Medulla oblongata (tissue), 1 donor: ENCODE data around the gene DIPK1B.

Experiments
- DNase-seq: peaks from one replicate; pipeline ENCODE4 v3.0.0-alpha.2; 2015; ENCODE audit errors: extremely low spot score

The DIPK1B gene

DNA sequence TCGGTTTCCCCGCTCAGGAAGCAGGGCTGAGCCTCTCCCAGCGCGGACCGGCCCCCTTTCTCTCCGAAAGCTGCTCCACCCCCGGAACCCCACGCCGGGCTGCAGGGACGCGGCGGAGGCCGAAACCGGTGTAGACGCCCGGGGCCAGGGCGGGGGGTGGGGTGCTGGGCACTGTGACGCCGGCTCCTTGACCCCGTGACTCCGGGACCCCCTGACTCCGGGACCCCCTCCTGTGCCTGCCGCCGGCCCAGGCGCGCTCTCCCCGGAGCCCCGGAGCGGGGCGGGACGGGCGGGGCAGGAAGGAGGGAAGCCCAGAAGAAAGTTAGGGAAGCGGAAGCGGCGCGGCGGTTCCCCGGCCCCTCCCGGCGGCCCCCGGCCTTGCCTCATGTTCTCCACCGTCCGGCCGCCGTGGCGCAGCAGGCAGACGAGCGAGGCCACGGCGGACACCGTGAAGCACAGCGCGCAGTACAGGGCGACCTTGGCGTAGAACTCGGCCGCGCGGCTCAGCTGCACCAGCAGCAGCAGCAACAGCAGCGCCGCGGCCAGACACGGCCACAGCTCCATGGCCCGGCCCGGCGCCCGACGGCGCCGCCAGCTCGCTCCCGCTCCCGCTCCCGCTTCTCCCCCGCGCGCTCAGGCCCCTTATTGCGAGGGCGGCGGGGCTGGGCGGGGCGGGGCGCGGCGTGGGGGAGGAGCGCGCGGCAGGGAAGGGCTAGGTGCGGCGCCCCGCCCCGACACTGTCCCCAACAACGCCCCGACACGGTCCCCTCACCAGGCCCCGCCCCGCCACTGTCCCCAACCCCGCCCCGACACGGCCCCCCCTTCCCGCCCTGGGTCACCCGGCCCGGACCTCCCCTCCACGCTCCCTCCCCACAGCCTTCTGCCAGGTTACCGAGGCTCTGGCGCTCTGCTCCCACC lies 25.3 kb upstream of the DIPK1B start, which contains the start of gene AGPAT2:
Gene AGPAT2, minus strand, starts transcription at position 664 of the 918 bp plus-strand sequence. Its CDS starts 100 bp downstream, at position 564.
- no peak for DNase-seq

- DNase-seq: no peak
Observed at GRCh38 chr9:136687721-136688223, 24.6 kb upstream of the DIPK1B start.

DNA sequence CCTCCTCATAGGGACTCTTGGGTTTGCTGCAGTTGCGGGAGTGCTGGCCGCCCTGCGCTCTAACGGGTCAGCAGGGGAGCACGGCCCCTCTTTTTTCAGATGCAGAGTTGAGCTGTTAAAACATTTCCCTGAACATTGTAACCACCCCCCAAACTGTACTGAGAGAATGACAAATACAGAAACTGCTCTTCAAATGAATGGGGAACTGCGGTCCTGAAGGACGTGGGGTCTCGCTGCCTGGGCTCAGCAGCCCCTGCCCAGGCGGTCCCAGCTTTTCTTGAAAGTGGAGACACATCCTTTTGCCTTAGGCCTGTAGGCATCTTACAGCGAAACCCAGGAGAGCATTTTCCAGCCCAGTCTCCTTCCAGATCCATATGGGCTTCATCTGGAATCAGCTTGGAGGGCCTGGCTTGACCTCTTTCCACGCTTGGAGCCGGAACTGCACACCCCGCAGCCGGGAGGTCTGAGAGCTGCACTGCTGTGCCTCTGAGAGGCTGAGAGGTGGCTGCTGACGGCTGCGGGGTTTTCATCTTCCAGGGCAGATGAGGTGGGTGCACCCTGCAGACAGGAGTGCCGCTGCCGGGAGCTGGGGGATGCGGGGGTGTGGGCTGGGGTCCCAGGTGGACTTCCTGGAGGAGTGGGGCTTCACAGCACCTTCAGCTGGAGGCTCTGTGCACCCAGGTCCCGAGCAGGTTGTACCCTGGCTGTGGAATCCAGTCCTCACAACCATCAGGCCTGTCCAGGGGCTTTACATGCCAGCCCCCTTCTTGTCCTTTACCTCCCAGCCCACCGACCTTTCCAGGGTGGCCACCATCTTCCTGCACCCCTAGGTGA lies 23.9 kb upstream of the DIPK1B start:
- DNase-seq: peak; percentile 20

DNA sequence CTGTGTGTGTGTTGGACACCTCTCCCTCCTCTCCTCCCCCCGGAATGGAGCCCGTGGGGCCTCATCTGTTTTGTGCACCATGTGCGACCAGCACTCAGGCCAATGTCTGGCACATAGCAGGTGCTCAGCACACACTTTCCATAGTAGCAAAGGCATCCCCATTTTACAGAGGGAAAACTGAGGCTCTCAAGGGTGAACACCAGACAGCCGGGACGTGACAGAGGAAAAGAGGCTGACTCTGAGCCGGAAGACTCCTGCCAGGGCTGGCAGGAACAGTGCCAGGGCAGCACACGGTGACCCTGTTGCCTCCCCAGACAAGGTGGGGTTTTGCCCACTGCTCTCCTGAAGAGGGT lies 23.3 kb upstream of the DIPK1B start:
- no peak for DNase-seq

DNA sequence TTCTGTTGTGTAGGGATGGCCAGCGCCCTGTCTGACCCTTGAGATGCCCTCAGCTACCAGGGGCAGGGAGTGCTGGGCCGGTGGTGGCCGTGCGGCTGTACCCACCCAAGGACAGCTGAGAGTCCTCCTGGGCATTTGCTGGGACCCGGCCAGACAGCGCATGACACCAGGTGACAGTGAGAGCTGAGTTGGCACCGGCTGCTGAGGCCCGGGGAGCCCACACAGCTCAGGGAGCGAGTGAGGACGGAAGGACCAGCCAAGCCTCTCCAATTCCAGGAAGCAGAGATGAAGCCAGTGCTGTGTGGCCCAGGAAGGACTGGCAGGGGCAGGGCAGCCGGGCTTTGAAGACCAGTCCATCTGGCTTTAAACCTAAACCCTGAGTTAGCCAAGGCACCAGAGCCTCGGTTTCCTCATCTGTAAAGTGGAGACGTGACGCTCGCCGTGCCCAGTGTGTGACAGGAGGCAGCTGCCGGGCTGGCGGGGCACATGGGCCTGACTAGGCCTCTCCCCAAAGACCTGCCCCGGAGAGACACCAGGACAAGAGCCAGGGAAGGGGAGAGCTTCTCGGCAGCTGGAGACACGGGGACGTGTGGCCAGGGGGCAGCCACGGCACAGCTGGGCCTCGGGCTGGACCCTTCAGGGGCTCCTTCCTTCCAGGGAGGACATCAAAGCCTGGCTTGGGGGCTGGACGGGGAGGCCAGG lies 22.1 kb upstream of the DIPK1B start:
- DNase-seq: no peak

DNA sequence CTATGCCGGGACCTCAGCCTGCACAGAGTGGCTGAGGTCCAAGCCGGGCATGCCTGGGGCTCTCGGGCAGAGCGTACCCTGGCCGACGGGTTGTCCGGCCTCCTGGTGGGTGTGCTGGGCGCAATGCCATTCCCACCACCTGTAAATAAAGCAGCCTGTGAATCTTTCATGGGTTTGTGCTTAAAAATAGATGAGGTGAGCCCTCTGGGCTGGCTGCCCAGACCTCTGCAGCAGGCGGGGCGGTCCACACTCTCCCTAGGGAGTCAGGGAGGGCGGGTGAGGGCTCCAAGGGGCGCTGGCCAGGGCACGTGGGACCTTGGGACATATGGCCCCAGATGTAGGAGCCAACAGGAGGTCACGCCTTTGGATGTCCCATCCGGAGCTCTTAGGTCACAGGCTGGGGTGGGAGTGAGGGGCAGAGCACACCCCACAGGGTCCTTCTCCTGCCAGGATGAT lies 21.5 kb upstream of the DIPK1B start:
- no peak for DNase-seq

DNA sequence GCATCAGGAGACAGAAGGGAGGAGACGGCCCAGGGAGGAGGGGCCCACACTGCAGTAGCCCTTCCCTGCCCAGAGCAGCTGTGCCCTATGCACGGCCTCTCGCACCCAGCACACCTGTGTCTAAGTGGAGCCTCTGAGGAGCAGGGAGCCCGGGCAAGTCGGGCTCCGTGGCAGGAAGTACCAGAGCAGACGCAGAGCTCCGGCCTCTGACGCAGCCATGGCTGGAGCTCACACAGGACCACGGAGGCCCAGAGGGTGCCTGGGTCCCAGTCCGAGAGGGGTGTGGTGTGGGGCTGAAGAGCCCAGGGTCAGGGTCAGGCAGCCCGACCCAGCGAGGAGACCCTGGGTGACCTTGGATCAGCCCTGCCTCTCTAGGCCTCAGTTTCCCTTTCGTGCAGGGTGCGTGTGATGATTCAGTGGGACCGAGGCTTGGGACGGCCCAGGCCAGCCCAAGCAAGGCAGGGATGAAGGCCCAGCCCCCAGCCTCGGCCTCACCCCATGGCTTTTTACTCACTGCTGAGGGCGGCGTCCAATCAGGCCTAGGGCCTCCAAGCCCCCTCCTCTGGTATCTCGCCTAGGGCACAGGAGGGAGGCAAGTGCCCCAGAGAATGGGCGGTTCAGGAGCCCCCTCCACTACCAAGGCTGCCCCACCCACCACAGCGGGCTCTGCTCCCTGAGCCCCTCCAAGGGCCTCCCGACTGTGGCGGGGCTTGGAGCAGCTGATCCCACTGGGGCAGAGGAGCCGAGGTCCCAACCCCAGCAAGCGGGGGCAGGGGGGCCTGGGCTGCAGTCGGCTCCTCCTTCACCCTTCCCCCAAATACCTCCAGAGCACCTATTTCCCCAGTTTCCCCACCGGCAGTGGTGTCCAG lies 20.8 kb upstream of the DIPK1B start:
- DNase-seq: no peak

DNA sequence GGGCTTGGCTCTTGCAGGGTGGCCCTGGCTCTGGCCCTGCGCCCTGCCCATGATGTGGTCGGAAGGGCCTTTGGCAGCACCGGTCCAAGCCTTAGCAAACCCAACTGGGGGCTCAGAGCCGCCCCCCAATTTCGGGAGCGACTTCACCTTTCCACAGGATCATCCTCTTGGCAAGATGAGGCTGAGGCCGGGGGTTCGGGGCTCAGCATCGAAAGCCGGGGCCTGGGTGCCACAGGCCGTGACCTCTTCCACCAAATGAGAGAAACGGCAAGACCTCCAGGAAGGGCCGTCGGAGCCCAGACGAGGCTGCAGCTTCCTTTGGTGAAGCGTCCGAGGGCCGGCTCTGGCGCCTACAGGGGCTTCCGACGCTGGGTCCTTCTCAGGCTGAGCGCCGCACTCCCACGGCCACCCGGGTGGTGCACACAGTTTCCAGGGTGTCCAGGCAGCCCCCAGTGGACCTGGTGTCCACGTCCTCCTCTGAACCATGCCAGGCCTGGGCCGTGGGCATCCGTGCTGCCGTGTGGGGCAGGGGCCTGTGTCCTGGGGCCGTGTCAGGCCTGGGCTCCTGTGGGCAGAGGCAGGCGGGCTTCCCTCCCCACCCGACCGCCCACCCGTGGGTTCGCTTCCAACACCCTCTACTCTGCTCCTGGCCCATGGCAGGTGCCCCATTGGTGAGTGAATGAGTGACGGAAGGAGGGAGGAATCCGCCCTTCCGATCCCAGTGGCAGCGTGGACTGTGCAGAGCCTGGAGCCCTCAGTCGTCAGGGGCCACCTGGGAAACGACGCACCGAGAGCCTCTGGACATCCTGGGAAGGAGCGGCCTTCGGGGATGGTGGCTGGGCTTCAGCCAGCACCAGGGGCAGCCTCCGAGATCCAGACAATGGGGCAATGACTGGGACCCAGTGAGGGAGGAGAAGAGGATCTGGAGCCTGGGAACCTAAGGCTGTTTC lies 19.9 kb upstream of the DIPK1B start:
- no peak for DNase-seq

GRCh38 chr9:136693135-136693489 lies 19.3 kb upstream of the DIPK1B start:
- DNase-seq: no peak

DNA sequence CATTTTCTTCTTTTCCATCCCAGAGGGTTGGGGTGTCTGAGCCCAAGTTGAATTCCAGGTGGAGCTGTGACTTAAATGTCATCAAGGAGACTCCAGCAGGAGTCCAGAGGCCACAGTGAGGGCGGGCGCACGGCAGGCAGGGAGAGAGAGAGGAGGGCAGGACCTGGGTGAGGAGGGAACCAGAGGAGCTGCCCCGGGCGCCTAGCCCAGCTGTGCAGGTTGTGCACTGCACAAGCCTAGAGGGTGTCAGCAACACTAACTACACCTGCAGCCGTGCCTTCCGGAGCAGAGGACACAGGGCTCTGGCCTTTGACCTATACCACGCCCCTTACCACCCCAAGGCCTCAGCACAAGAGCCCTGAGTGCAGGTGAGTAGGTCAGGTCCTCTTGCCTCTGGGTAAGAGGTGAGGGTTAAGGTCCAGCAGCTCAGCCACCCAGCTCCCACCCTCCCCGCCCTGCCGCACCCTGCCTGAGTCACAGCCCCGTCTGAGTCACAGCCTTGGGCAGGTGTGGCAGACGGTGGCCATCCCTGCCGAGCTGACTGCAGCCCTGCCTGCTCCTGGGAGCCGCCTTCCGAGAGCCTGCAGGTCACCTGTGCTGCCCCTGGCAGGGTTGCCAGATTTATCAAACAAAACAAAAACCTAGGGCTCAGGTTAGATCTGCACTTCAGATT lies 18.7 kb upstream of the DIPK1B start:
- no peak for DNase-seq

DNA sequence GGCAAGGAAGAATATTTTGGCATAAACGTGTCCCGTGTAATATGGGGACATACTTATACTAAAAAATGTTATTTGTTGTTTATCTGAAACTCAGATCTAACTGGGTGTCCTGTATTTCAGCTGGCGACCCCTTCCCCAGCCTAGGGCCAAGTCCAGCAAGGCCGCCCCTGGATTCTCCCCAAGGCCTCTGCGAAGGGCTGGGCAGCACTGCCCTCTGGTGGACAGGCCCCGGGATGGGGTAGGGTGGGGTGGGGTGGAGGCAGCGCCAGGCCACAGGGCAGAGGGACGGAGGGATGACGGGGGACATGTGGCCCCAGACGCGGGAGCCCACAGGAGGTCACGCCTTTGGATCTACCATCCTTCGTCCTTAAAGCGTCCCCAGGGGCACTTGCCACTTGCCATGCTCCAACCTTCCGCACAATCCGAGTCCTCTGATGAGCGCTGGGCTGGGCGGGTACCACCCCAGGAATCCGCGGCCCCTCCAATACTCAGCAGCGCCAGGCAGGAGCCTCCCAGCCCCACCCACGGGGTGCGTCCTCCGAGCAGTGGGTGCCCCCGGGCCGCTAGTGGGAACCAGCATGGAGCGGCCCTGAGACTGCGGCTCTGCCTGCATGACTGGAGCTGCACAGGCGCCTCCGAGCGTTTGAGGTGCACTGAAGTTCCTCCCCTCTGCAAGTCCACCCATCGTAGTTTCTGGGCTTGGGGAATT lies 18.1 kb upstream of the DIPK1B start:
- peak; percentile 35 for DNase-seq

GRCh38 chr9:136694872-136695247 lies 17.5 kb upstream of the DIPK1B start:
- no peak for DNase-seq

- DNase-seq: no peak
Observed at GRCh38 chr9:136695435-136695895, 16.9 kb upstream of the DIPK1B start.

- no peak for DNase-seq
Observed at GRCh38 chr9:136695955-136696354, 16.4 kb upstream of the DIPK1B start.

- DNase-seq: no peak
Observed at GRCh38 chr9:136696502-136696901, 15.9 kb upstream of the DIPK1B start.

- DNase-seq: no peak
Observed at GRCh38 chr9:136697146-136697820, 15.1 kb upstream of the DIPK1B start.

GRCh38 chr9:136697821-136698526 lies 14.4 kb upstream of the DIPK1B start:
- DNase-seq: no peak
